Smooth muscle cell (in vitro differentiated cells): Measurements from ENCODE around the gene PTGES. TPM values are rescaled to one million over a fixed set of nuclear protein-coding genes. Genes with fewer than 3 reads are reported as not detected.

Source experiments
- DNase-seq: peaks from one replicate; lab custom pipeline; 2025; ENCODE audit not compliant: unreplicated experiment; lab: John Stamatoyannopoulos, UW
- H2AFZ ChIP-seq: fragments of 200-600 bp; sonication (generic); 2 replicates; pipeline ENCODE4 v1.6.0; 2016; ENCODE audit warnings: antibody characterized with exemption, low read depth, mild to moderate bottlenecking
- H3F3A ChIP-seq: fragments of 200-600 bp; sonication (generic); 2 replicates; pipeline ENCODE4 v1.6.0; 2017; ENCODE audit warnings: antibody characterized with exemption, low read depth
- H3K27ac ChIP-seq: fragments of 200-600 bp; sonication (generic); 2 replicates; pipeline ENCODE4 v1.5.1; 2016; ENCODE audit warnings: low read depth, mild to moderate bottlenecking
- H3K27me3 ChIP-seq: fragments of 200-600 bp; sonication (generic); 2 replicates; pipeline ENCODE4 v1.6.1; 2016; ENCODE audit warnings: low read depth, mild to moderate bottlenecking
- H3K36me3 ChIP-seq: fragments of 200-600 bp; sonication (generic); 2 replicates; pipeline ENCODE4 v1.5.1; 2016; ENCODE audit warnings: low read depth
- H3K4me1 ChIP-seq: fragments of 200-600 bp; sonication (generic); 2 replicates; pipeline ENCODE4 v1.5.1; 2016; ENCODE audit warnings: low read depth
- H3K4me2 ChIP-seq: fragments of 200-600 bp; sonication (generic); 2 replicates; pipeline ENCODE4 v1.6.0; 2016; ENCODE audit warnings: mild to moderate bottlenecking
- H3K4me3 ChIP-seq: fragments of 200-600 bp; sonication (generic); 2 replicates; pipeline ENCODE4 v1.5.1; 2016; ENCODE audit warnings: mild to moderate bottlenecking
- H3K79me2 ChIP-seq: fragments of 200-600 bp; sonication (generic); 2 replicates; pipeline ENCODE4 v1.6.0; 2016; ENCODE audit warnings: low read depth, mild to moderate bottlenecking
- H3K9ac ChIP-seq: fragments of 200-600 bp; sonication (generic); 2 replicates; pipeline ENCODE4 v1.6.0; 2016; ENCODE audit warnings: low read depth
- H3K9me3 ChIP-seq: fragments of 200-600 bp; sonication (generic); replicated peaks from 2 replicates; pipeline ENCODE4 v1.5.1; 2016; ENCODE audit warnings: low read depth
- H4K20me1 ChIP-seq: fragments of 200-600 bp; sonication (generic); 2 replicates; pipeline ENCODE4 v1.6.0; 2016; ENCODE audit warnings: low read depth
- CTCF ChIP-seq: fragments of 200-600 bp; sonication (generic); IDR thresholded peaks from 2 replicates; pipeline ENCODE4 v1.5.1; 2017; ENCODE audit warnings: borderline replicate concordance, mild to moderate bottlenecking, antibody characterized with exemption; ENCODE audit not compliant: insufficient read depth, poor library complexity, severe bottlenecking
- WGBS: methylation state at CpG from one replicate; pipeline ENCODE4 v1.1.7; 2016; ENCODE audit warnings: low lambda C conversion rate; 5-methylcytosine and 5-hydroxymethylcytosine counted together
- polyA plus RNA-seq: library from polyadenylated mRNA; unstranded; fragments of >200 nt; fragmentation: Nextera tagmentation; extraction: Ambion mirVana; gene quantifications from 2 replicates; pipeline ENCODE4 v1.2.1, GENCODE V29; 2016
- total RNA-seq: library from RNA; depleted of rRNA; stranded (reverse); fragments of >200 nt; gene quantifications from 2 replicates; pipeline ENCODE4 v1.2.3, GENCODE V29; 2014

Gene PTGES
- total and polyA plus RNA-seq, 2 experiments from 2014 or later: 49.5 to 69.6 TPM

GRCh38 chr9:129714511-129715061, 38.3 kb downstream of the PTGES start:
- Histone ChIP-seq H3K79me2 (peaks cover 11% of the 10 kb centered on the region), H3K4me2 (no peak overlapping the region), H3K27me3 (no peaks in the 10 kb centered on the region), H3K4me1 (peaks cover 34% of the 10 kb centered on the region), H3K27ac (no peak overlapping the region), H2AFZ (no peak overlapping the region), H3K9ac (no peak overlapping the region), H4K20me1 (peaks cover 8% of the 10 kb centered on the region), H3K9me3 (no peaks in the 10 kb centered on the region), H3K36me3 (no peaks in the 10 kb centered on the region), H3K4me3 (no peak overlapping the region), H3F3A (peaks cover 3% of the 10 kb centered on the region)
- no peak for TF ChIP-seq CTCF
- no peak for DNase-seq
- WGBS: 91% methylated on average over 15 of the region's 15 CpGs

GRCh38 chr9:129713402-129713679, 39.5 kb downstream of the PTGES start:
- WGBS: 76% methylated on average over 10 of the region's 10 CpGs
- Histone ChIP-seq H3K4me1 (peaks cover 39% of the 10 kb centered on the region), H3K4me2 (peak overlapping the region; percentile 10), H2AFZ (no peak overlapping the region), H4K20me1 (peaks cover 3% of the 10 kb centered on the region), H3K36me3 (no peaks in the 10 kb centered on the region), H3K27ac (peak overlapping the region; percentile 91), H3F3A (peaks cover 12% of the 10 kb centered on the region), H3K9ac (no peak overlapping the region), H3K9me3 (no peaks in the 10 kb centered on the region), H3K4me3 (no peak overlapping the region), H3K79me2 (peaks cover 15% of the 10 kb centered on the region), H3K27me3 (no peaks in the 10 kb centered on the region)
- no peak for DNase-seq
- no peak for TF ChIP-seq CTCF

GRCh38 chr9:129712634-129713401, 40.0 kb downstream of the PTGES start:
- Histone ChIP-seq H3K36me3 (no peaks in the 10 kb centered on the region), H3K9me3 (no peaks in the 10 kb centered on the region), H2AFZ (no peak overlapping the region), H3K27ac (peak overlapping the region; percentile 91), H3F3A (peaks cover 17% of the 10 kb centered on the region), H3K27me3 (no peaks in the 10 kb centered on the region), H3K4me1 (peaks cover 42% of the 10 kb centered on the region), H3K4me3 (peak overlapping the region; percentile 22), H3K9ac (peak overlapping the region; percentile 67), H4K20me1 (no peaks in the 10 kb centered on the region), H3K79me2 (peaks cover 15% of the 10 kb centered on the region), H3K4me2 (peak overlapping the region; percentile 71)
- no peak for DNase-seq
- no peak for TF ChIP-seq CTCF
- WGBS: 25% methylated on average over 26 of the region's 26 CpGs

GRCh38 chr9:129710169-129710453, 42.7 kb downstream of the PTGES start:
- Histone ChIP-seq H3K27ac (peak overlapping the region; percentile 91), H3K9me3 (no peaks in the 10 kb centered on the region), H3K36me3 (no peaks in the 10 kb centered on the region), H3K79me2 (peaks cover 31% of the 10 kb centered on the region), H3K27me3 (no peaks in the 10 kb centered on the region), H3F3A (peaks cover 34% of the 10 kb centered on the region), H3K4me1 (peaks cover 42% of the 10 kb centered on the region), H2AFZ (no peak overlapping the region), H3K4me3 (no peak overlapping the region), H3K9ac (peak overlapping the region; percentile 28), H4K20me1 (no peaks in the 10 kb centered on the region), H3K4me2 (no peak overlapping the region)
- no peak for DNase-seq
- TF ChIP-seq CTCF: no peak
- WGBS: 100% methylated on average over 3 of the region's 3 CpGs
